ENCODE results near the gene EHD1.
A peak's percentile ranks its signal among the peaks of the same experiment; 100 is the strongest.
"Not testable (repeated sequence)": the region's sequence is repeated elsewhere in the genome, so short reads cannot be mapped to it uniquely, and the experiment has no call there.

EHD1 gene

DNA sequence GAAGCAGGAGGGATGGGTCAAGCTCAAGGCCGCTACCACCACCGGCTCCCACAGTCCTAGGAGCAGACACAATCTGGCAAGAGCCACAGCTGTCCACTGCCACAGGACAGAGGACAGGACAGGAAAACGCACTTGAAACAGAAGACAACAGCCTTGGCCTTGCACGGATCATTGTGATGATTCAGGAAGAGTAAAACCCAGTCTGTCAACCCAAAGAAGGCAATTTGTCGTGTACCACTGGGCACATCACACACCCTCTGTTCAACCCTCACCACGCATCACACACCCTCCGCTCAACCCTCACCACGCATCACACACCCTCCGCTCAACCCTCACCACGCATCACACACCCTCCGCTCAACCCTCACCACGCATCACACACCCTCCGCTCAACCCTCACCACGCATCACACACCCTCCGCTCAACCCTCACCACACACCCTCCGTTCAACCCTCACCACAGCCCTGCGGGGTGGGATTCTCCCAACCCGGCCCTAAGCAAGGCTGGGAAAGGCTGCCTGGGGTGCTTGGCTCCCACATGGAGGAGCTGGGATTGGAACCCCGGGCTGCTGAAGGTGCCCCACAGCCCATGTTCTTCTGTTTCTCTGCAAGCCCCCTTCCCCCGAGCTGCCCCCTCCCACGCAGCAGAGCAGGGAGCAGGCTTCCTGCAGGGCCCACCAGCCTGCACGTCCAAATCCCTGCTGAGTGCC is 22.7 kb downstream of the EHD1 start:
- peak; percentile 48 for DNase-seq

DNA sequence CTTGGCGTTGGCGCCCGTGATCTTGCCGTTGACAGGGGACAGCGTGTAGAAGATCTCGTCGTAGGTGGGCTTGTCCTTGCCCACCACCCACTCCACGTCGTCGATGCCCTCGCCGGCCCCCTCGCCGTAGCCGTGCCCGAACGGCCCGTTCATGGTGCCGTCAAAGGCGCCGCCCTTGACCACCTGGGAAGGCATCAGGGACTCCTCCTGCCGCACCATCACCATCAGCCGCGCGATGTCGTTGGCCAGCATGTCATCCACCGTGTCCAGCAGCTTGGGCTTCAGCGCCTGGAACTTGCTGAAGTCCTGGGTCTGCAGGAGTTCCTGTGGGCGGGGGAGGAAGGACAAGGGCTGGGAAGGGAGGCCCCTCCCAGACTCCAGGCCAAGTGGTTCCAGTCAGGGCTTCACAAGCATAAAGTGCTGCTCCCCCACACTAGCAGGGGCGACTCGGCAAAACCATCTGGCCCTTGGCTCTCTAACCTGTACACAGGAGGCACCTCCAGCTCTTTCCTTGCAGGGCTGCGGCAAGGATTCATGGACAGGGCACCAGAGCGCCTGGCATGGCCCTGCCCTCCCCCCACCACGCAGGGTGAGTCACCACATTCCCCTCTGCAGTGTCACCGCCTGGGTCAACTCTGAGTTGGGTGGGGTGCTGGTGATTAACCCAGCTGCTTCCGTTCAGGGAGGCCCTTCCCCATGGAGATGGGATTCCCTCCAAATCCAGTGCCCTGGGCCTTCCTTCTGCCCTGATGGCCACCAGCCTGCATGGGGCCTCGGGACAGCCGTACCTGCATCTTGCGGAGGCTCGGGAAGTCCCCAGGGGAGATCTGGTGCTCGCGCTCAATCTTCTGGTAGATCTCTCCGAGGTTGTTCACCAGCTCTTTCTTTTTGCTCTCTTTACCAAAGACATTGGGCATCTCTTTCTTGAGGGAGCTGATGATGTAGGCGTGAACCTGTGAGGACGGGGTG is 23.6 kb downstream of the EHD1 start:
- DNase-seq, result peak; percentile 95

DNA sequence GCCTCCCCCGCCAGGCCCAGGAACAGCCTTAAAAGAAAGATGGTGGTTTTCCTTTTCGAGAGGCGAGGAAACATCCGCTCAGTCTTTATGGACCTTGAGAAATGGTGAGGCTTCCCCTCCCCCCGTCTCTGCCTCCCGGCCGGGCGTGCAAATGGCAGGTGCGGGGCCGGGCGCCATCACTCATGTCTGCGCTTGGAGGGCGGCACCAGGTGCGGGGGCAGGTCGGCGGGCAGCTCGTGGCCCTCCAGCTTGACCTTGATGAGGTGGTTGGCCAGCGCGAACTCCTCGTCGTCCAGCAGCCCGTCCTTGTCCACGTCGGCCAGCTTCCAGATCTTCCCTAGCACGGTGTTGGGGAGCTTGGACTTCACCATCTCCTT is 24.3 kb downstream of the EHD1 start:
- no peak for DNase-seq

DNA sequence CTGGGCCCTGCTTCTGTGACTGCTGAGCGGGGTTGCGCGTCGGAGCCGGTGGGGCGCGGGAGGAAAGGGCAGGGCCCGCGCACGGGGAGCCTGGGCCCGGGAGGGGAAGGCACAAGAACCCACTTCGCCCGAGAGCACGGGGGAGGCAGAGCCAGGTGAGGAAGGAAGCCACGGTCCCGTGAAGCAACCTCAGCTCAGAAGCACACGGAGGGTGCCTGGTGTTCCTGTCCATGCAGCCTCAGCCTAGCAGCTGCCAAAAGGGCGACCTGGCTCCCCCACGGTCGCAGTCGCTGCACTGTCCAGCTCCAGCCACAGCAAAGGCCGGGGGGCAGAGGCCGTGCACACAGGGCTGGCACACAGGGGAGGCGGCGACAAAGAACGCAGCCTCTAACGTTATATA is 24.7 kb downstream of the EHD1 start:
- no peak for DNase-seq

DNA sequence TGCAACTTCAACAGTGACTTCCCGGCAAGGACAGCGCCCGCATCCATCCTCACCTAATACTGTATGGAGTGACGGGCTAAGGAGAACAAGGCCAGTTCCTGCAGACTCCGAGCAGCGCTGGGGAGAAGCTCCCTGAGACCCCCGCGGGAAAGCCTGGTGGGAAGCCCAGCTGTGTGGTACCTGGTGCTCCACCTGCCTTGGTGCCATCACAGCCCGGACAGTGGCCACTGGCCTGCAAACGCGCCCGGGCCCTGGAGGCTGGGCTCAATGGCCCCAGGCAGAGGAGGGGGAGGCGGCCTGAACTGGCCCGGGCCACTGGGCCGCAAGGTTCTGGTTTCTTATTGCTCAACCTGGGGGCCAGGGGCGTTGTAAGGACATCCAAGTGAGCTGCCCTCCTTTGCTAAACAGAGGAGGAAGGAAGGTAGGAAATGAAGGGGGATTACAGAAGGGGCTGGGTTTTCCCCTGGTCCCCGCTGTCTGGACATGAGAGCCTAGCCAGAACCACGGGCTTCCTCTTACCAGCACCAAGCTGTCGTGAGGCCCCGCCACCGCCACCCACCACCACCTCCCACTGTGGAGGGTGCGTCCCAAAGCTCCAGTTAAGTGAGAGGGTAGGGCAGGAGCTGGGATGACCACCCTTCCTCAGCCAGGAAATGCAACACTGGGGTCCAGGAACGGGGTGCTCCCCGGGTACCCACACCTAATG is 25.5 kb downstream of the EHD1 start:
- DNase-seq, result no peak

DNA sequence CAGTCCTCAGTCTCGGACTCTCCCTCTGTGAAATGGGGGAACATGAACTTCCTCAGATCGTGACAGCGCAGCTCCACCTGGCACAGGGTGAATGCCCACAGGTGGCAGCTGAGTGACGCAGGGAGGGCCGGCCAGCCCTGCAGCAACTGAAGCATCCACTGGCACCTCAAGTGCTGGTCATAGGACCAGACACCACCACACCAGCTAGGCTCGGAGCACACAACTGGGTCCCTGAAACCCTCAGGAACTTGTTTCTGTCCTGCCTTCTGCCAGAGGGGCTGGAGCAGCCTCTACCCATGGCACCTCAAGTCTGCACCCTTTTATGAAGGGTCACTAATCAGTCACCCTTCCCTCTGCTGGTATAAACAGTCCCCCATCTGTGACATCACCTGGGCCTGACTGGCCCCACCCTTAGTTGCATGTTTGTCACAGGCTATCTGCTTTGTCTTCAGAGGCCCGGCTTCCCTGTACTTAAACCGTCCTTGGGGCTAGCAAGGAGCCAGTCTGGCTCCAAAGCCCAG is 26.5 kb downstream of the EHD1 start:
- DNase-seq, result no peak

DNA sequence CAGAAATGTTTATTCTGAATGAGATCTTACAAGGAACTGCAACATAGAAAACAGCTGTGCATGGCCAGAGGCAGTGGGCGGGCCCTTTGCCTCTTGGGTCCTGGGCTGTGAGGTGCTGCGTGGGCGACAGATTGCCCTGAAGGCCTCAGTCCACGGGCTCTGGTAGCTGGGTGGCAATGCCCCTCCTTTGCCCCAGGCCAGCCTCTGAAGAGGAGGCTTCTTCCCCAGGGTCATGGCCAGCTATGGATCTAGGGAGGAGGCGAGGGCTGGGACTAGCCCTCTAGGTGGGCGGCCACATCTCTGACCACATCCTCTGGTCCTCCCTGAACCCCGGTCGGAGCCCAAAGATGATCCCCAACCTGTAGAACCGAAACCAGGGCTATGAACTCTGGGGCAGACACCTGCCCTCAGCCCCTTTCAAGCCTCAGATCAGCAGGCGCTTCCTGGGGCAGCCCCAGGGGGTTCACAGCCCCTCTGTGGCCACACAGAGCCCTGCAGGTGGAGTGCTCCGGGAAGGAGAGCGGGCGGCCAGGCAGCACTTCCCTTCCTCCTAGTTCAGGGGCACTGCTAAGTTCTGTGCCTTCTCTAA is 27.3 kb downstream of the EHD1 start:
- no peak for DNase-seq

DNA sequence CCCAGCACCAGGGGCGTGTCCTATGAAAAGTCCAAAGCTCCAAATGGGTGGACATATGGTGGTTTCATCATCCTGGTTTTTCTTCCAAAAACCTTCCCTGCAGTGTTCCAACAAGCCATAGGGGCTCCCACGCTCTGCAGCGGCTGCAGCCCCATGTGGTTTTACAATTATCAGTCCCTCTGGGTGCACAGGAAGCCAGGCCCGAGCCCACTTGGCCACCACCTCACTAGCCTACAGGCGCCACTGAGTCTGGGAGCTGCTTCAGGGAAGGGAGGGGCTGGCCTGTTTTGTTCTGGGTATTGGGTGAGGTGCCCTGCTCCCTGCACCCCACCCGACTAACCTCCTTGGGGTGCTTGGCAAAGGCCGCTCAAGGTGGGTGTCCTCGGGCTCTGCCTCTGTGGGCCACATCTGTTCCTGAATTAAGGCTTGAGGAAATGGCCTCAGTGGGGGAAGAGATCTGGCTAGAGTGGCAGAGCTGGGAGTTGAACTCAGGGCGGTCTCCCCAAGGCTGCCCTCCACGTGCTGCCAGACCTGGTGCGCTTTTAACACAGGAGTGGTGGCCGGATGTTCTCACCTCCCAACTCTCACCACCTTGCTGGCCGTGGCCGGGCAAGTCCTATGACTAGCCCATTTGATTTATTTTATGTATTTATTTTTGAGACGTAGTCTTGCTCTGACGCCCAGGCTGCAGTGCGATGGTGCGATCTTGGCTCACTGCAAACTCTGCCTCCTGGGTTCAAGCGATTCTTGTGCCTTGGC is 28.6 kb downstream of the EHD1 start:
- no peak for DNase-seq

DNA sequence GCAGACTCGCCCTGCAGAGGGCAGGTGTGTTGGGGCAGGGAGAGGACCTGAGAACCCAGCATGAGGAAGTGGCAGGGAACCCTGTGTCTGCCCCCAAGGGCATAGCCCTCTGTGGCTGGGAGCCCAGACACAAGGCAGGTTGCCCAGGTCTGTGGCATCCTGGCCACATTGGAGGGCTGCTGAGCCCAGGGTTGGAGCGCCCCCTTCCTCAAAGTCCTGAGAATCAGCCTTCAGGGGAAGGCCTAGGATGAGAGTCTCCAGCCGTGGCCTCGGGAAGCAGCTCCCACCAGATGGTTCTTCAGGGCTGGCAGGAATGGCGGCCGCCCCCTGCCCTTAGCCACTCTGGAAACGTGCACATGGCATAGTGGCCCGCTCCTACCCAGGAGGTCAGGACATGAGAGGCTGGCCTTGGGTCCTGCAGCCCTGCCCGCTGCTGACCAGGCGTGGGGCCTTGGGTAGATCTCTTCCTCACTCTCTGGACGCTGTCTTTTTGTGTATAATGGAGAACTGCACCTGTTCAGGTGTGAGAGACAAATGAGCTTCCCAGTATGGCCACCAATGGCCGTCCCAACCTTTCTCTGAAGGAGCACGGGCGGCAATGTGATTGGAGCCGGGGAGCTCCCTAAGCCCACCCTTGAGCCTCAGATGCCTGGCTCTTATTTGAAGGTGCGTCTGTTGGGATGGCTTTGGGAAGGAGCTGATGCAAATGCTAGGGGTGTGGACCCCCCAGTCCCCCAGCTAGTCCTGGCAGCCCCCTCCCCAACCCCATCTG is 29.4 kb downstream of the EHD1 start:
- DNase-seq, result peak; percentile 41

DNA sequence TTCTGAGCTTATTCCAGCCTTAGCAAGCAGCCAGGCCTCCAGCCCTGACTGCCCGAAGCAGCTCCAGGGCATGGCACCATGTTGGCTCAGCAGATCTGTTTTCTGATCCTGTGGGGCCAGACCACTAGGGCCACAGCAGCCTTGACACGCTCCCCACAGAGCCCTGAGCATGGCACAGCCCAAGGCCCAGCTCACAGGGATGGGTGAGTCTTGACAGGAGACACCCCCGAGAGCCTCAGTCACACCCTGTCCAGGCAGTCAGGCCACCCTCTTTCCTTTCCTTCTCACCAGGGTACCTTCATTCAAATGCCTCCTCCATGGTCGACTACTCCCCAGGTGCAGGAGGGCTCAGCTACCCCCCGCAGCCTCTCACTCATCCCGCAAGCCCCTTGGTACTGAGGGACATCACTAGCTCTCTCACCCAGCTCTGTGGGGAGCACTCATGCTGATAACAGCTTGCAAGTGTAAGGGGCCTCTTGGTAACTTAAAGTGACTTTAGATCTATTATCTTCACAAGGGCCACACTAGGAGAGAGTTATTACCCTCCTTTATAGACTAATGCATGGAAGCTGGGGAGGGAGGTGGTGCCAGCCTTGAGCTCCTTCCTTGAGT is 30.1 kb downstream of the EHD1 start:
- no peak for DNase-seq

DNA sequence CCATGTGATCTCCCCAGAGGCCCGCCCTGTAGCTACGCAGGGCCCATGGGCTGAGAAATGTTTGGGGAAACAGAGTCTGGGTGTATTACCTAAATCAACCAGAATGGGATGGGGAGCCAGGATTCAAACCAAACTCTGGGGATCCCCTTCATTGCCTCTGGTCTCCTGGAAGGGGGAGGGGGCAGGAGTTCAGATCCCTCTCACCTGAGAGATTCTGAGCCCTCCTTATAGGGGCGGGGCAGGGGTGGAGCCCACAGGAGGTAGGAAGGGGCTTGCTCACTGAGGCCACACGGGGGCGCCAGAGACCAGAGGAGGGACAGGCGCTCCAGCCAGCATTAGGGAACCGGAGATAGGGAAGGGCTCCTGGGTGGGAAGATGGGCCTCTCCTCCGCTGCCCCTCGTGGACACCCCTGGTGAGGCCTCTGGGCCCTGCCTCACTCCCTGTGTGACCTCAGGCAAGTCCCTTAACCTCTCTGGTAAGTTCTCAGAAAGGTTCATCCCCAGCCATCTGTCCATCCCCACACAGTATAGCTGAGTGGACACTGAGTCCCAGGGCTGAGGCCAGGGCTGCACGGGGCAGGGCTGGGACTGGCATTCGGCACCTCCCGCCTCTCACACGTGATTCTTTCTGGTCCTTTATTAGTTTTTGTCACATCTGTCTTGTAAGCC is 31.3 kb downstream of the EHD1 start:
- DNase-seq, result peak; percentile 97

DNA sequence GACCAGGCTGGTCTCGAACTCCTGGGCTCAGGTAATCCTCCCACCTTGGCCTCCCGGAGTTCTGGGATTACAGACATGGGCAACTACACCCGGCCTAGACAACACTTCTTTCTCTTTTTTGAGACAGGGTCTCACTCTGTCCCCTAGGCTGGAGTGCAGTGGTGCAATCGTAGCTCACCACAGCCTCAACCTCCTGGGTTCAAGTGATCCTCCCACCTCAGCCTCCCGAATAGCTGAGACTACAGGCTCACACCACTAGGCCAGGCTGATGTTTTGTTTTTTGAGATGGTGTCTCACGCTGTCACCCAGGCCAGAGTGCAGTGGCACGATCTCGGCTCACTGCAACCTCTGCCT is 32.7 kb downstream of the EHD1 start:
- not testable (repeated sequence) for DNase-seq

DNA sequence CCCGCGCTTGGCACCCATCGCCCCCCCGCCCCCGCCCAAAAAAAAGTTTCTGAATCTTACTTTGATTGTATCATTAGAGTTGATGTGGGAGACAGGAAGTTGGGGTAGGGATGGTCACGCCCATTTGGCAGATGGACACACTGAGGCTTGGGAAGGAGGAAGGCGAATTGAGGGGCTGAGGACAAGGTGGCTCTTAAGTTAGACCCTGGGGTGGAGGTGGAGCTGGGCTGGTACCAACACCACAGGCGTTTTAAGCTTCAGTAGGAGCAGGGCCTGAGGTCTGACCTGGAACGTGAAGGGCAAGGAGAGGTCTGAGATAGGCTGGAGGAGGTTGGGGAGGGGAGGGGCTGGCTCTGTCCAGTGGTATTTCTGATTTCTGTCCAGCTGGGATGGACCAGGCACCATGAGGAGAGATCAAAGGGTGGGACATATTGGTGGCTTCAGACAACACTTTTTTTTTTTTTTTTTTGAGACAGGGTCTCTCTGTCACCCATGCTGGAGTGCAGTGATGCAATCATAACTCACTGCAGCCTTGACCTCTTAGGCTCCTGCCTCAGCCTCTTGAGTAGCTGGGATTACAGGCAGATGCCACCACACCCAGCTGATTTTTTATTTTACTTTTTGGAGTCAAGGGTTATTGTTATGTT is 33.2 kb downstream of the EHD1 start:
- DNase-seq, result peak; percentile 43

DNA sequence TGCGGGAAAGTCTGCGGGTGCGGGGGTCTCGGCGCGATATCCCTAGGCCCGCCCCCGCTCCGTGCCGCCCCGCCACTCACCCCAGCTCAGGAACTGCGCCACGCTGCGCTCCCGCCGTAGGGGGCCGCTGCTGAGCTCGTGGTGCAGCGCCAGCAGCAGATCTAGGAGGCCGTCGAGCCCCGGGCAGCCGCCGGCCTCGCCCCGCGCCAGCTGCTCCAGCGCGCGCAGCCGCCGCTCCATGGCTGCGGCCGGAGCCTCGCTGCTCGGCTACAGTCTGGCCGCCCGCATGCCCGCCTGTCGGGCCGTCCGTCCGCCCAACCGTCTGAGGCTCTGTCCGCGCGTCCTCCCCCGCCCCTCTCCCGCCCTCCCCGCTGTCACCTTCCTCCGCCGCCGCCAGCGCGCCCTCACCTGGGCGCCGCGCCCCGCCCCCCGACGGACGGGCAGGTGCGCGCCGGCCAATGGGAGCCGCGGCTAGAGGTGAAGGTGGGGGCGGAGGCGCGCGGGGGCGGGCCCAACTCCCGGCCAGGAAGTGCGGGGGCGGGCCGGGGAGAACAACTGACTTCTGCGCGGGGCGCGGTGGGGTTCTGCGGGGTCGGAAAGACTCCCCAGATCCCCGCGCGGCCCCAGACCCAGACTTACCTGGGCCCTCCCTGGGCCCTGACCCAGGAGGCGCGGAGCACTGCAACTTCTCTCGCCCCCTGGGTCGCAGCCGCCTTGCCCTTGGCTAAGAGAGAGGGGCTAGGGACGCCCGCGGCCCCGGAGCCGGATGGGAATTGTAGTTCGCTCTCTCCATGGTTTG is 33.9 kb downstream of the EHD1 start, which contains the start of gene CDC42BPG:
TSS of gene CDC42BPG (minus strand) at position 324 of the 799 bp plus-strand sequence. CDS start at position 240, 84 bp downstream.
- DNase-seq, result peak; percentile 97

DNA sequence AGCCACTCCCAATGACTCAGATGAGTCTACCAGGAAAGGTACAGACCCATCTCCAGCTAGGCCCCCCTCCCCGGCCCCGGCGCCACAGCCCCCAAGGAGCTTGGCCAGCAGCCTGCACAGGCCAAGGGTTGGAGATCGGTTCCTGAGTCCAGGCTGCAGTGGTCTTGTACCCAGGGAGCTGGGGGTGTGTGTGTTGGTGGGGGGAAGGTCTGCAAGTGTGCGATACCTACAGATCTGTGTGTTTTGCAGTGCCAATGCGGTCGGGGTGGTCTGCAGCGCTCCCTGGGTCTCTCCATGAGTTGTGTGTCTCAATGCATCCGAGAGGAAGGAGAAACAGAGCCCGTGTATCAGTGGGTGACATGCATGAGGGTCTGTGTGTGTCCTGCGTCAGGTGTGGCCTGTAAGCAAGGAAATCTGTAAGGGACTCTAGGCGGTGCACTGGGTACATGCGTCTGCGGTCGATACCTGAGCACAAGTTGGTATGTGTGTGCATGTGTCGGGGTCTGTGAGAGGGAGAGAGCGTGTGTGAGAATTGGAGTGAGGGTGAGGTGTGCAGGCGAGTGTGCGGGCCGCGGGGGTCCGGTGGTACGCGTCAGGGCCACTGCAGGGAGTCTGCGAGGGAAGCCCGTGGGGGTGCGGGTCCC is 34.6 kb downstream of the EHD1 start:
- peak; percentile 63 for DNase-seq

DNA sequence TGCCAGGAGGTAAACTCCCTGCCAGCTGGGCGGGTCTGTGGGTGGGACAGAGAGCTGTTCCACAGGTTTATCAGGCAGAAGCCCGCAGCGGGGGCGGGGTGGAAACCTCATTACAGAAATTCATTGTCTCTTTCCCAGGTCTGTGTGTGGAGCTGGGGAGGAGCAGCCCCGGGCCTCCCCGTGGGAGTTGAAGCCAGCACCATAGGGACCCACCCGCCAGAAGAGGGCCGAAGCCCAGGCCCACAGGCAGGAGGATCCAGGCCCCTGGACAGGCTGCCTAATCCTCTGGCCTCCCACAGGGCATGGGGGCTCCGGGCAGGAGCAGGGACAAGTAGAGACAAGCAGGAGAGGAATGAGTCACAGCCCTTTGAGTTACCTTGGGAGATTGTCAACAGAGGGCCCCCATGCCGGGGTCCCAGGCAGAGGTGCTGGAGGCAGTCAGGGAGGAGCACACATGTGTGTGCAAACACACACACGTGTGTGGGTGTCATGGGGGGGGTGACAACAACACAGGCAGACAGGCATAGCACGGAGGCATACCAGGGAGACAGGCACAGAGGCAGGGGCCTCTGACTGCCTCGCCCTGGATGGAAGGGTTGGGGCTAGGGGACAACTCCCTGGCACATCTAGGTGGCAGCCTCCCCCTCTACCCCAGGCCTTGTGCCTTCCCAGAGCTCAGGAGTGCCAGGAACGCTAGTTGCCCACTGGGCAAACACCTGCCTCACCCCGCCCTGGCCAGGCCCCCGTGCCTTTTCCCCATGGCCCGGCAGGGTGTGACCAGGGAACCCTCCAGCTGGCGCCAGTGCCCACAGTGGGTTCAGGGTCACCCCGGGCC is 35.4 kb downstream of the EHD1 start:
- DNase-seq, result peak; percentile 82

DNA sequence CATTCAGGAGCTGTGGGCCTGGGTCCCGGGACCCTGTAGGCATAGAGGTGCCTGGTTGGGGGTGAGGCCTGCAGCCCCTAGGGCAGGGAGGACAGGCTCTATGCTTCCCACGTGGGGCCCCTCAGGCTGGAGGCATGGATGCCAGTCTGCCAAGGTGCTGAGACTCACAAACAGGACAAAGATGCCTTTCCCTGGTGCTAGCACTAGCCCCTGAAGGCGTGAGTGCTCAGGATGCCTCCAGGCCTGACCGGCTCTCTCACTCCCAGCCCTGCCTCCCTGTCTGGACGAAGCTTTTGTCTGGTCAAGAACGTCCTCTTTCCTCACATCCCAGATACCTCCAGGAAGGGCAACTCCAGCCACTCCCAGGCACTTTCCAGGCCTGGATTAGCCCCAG is 36.1 kb downstream of the EHD1 start:
- DNase-seq, result no peak

All from DMS53 (cell line).